ENCODE data around the gene SPATA24.
A peak's percentile ranks its signal among the peaks of the same experiment; 100 is the strongest.

Gene SPATA24

DNA sequence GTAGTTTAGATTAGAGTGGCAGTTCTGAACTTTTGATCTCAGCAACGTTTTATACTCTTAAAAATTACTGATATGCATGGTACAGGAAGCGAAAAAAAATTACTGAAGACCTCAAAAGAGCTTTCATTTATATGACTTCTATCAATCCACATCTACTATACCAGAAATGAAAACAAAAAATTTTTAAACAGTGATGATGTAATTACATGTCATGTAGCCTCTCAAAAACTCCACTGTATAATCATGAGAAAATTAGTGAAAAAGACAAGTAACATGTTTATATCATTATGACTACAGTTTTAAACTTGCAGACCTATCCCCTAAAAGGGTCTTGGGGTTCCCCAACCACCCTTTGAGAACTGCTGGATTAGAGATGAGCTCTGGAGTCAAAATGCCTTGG lies 26.1 kb upstream of the SPATA24 start:
- ChIA-PET CTCF (no interaction called here), POLR2A (ENCODE audit: low non-redundant PET) (no interaction called here)
- DNase-seq (ENCODE audit: low spot score), result no peak
- no peak overlapping the region for H3K27ac ChIP-seq
- TF ChIP-seq, protein P1, sequence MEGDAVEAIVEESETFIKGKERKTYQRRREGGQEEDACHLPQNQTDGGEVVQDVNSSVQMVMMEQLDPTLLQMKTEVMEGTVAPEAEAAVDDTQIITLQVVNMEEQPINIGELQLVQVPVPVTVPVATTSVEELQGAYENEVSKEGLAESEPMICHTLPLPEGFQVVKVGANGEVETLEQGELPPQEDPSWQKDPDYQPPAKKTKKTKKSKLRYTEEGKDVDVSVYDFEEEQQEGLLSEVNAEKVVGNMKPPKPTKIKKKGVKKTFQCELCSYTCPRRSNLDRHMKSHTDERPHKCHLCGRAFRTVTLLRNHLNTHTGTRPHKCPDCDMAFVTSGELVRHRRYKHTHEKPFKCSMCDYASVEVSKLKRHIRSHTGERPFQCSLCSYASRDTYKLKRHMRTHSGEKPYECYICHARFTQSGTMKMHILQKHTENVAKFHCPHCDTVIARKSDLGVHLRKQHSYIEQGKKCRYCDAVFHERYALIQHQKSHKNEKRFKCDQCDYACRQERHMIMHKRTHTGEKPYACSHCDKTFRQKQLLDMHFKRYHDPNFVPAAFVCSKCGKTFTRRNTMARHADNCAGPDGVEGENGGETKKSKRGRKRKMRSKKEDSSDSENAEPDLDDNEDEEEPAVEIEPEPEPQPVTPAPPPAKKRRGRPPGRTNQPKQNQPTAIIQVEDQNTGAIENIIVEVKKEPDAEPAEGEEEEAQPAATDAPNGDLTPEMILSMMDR (conservative IDR thresholded peaks at IDR 0.05; ENCODE audit: low read depth), result no peak

DNA sequence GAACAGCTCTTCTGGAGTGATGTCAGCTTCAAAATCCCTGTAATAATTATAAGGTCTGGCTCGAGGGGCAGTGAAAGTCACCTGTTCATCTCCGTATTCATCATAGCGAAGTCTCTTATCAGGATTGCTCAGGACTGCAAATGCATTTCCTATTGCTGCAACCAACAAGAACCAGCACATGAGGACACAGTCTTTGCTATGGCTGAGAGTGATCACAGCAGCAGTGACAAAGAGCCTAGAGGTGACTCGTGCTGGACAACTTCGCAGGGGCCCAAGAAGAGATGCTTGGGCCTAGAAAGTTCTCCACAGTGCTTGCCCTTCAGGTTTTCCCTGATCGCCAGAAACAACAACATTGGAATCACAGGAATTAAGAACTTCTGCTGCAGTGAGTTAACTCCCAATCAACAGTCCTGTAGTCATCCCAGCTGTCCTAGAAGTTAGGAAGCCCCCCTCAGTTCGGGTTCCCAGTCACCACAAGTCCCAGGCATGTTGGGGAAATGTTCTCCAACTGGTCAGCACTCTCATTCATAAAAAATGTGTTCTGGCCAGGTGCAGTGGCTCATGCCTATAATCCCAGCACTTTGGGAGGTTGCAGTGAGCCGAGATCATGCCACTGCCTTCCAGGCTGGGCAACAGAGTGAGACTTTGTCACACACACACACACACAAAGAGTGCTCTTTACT lies 22.5 kb upstream of the SPATA24 start:
- peak overlapping the region; percentile 10; the same call in 1 of the 2 replicates for H3K27ac ChIP-seq
- TF ChIP-seq, protein P1 (conservative IDR thresholded peaks at IDR 0.05; ENCODE audit: low read depth), result no peak
- ChIA-PET CTCF (interaction anchor here (0.7 to 9.1 kb wide), 2 partner anchors 88 to 339 kb away, joined by 4 to 171 read pairs; no protein-coding TSS in a partner anchor), POLR2A (ENCODE audit: low non-redundant PET) (no interaction called here)
- DNase-seq (ENCODE audit: low spot score), result no peak

DNA sequence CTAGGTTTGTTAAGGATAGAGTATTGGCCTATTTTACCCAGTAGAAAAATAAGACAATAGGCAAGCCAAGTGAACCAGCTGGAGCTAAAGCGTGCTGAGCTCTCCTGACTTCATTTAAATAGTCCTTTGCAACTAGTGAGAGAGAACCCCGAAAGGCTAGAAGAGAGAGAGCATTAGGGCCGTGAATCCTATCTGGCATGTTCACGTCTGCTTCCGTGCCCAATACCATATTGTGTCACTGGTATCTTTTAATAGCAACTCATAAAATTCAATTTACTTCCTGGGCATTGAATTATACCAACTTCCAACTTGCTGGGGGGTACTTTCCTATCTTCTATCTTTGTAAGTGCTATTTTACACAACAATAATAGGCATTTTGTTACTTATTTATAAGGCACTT lies 21.6 kb upstream of the SPATA24 start:
- POLR2A ChIA-PET (ENCODE audit: low non-redundant PET), result no interaction called here
- TF ChIP-seq, protein P1 (conservative IDR thresholded peaks at IDR 0.05; ENCODE audit: low read depth), result no peak
- CTCF ChIA-PET, result interaction anchor here (9.1 kb wide), 1 partner anchor 88 kb away, joined by 171 read pairs; no protein-coding TSS in a partner anchor
- no peak overlapping the region for H3K27ac ChIP-seq
- DNase-seq (ENCODE audit: low spot score), result no peak

DNA sequence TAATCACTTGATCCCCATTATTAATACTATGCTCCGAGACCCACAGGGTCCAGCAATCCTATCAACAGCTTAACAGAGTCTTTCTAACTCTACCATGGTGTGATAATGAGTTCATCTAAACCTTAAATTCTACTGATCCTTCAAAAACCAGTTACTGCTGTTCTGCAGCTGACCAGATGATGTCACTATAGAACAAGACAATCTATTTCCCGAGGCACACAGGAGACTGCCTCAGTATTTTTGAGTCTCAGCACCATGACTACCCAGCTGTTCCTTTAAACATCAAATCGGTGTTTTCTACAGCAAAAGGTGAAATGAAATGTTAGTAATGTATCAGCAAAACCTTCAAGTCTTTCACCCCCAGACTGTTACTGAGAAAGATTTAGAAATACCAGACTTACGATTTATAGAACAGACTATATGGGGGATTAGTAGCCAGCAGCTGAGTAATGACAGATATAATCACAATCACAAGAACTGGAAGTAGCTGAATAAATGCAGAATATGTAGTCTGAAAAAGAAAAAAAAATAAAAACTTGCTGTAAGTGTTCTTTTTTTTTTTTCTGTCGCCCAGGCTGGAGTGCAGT lies 18.5 kb upstream of the SPATA24 start:
- peak; percentile 84 for DNase-seq (ENCODE audit: low spot score)
- TF ChIP-seq, protein P1 (conservative IDR thresholded peaks at IDR 0.05; ENCODE audit: low read depth), result peak; percentile 97
- CTCF ChIA-PET, result interaction anchor here (0.5 to 9.1 kb wide), 24 partner anchors 8 to 468 kb away, joined by 3 to 171 read pairs (median 4); partner anchors contain the start of genes SPATA24 and STING1
- POLR2A ChIA-PET (ENCODE audit: low non-redundant PET), result interaction anchor here (0.9 kb wide), 1 partner anchor 95 kb away, joined by 3 read pairs; no protein-coding TSS in a partner anchor
- no peak overlapping the region for H3K27ac ChIP-seq

DNA sequence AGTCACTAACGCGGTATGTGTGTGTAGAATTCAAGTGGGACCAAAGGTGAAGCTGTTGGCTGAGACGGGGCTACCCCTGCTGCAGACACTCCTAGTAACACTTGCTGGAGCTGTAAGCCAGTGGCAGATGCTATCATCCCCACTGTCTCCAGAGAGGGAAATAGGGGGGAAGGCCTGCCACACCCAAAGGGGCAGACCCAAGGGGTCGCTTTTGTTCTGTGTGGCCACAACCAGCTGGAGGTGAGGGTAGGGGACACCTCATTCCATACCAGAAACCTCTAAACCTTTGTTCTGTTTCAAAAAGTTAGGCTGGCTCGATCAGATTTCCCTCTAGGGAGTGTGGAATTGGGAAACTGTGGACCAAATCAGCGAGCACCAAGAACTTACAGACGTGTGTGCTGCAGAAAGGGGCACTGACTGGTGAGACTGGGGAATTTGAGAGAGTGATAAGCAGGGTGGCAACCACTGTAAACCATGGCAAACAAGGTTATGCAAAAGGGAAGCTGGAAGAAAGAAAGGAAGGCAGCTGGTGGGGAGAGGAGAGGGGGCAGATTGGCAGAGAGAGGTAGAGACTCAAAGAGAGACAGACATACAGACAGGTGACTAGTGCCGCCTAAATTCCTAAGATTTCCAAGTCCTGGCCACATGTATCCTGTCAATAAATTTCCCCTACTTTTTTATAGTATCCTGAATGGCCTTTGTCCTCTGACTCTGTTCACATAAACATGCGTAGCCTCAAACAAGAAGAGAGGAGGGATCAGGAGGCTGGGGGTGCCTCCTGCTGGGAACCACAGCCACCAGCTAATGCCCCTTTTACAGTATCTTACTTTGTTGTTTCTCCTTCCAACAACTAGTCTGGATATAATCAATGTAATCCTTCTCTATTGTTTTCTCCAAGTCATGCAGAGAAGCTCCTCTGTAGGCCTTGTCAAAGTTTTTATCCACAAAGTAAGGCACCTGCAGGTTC lies 15.6 kb upstream of the SPATA24 start:
- no peak for DNase-seq (ENCODE audit: low spot score)
- ChIA-PET CTCF (interaction anchor here (0.6 to 9.1 kb wide), 5 partner anchors 24 to 613 kb away, joined by 3 to 171 read pairs (median 4); no protein-coding TSS in a partner anchor), POLR2A (ENCODE audit: low non-redundant PET) (no interaction called here)
- 0 out of 2 replicates have a peak overlapping the region, but pooled peaks have one; percentile 4 for H3K27ac ChIP-seq
- TF ChIP-seq, protein P1 (conservative IDR thresholded peaks at IDR 0.05; ENCODE audit: low read depth), result no peak

DNA sequence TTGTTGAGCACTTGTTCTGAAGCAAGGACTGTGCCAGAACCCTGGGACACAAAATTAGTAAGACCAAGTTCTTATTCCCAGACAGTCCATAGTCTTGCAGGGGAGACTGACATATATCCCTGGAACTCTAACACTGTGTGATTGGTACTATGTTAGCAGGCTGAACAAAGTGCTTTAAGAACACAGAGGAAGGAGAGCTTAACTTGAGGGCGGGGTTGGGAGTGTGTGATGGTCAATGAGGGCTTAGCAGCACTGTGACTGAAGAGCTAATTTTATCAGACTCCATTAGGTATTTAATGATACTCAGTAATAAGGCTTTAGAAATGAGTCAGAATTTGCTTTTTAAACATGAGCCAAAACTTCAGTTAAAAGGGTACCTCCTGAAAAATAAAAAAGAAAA lies 14.9 kb upstream of the SPATA24 start:
- POLR2A ChIA-PET (ENCODE audit: low non-redundant PET), result interaction anchor here (0.7 kb wide), 1 partner anchor 22 kb away, joined by 3 read pairs; no protein-coding TSS in a partner anchor
- DNase-seq (ENCODE audit: low spot score), result no peak
- CTCF ChIA-PET, result interaction anchor here (9.1 kb wide), 1 partner anchor 95 kb away, joined by 171 read pairs; no protein-coding TSS in a partner anchor
- TF ChIP-seq, protein P1 (conservative IDR thresholded peaks at IDR 0.05; ENCODE audit: low read depth), result no peak
- no peak overlapping the region for H3K27ac ChIP-seq

All from RWPE1 (cell line).